Esophagus squamous epithelium (tissue), 5 donors: ENCODE results near the gene SETX. TPM values are rescaled to one million over a fixed set of nuclear protein-coding genes. Genes with fewer than 3 reads are reported as not detected.

Source experiments
- DNase-seq: peaks from one replicate; lab custom pipeline; 2025; lab: John Stamatoyannopoulos, UW
- H3K27ac ChIP-seq, 4 donors: fragments of 200-600 bp; sonication (generic); one replicate each; pipeline ENCODE4 v1.5.1; 2016 to 2019; ENCODE audit warnings: mild to moderate bottlenecking in 1 of 4
- H3K27me3 ChIP-seq, 4 donors: fragments of 200-600 bp; sonication (generic); 1 replicate in 3 of 4; 2 replicates in 1 of 4; pipeline versions ENCODE4 v1.5.1 to v1.6.0; 2017 to 2021; ENCODE audit warnings: antibody characterized with exemption in 1 of 4
- H3K36me3 ChIP-seq, 3 donors: fragments of 200-600 bp; sonication (generic); one replicate each; pipeline ENCODE4 v1.5.1; 2016 to 2019
- H3K4me1 ChIP-seq, 3 donors: fragments of 200-600 bp; sonication (generic); one replicate each; pipeline ENCODE4 v1.5.1; 2017 to 2019
- H3K4me3 ChIP-seq, 4 donors: fragments of 200-600 bp; sonication (generic); 1 replicate in 3 of 4; 2 replicates in 1 of 4; pipeline ENCODE4 v1.5.1; 2016 to 2019; ENCODE audit warnings: mild to moderate bottlenecking in 2 of 4, moderate library complexity in 1 of 4
- H3K9me3 ChIP-seq, 3 donors: fragments of 200-600 bp; sonication (generic); one replicate each; pipeline ENCODE4 v1.5.1; 2016 to 2019
- POLR2A ChIP-seq, 4 donors: fragments of 450-650 bp; IDR thresholded peaks; one replicate each; pipeline ENCODE4 v1.6.1; 2017; ENCODE audit warnings: antibody characterized with exemption in 4 of 4, mild to moderate bottlenecking in 4 of 4, moderate library complexity in 3 of 4
- WGBS, 2 donors: methylation state at CpG; one replicate each; pipeline ENCODE4 v1.1.5; 2018; 5-methylcytosine and 5-hydroxymethylcytosine counted together
- intact Hi-C: fragments of 100-400 bp; cut with DNase I; formaldehyde crosslinking; loops from one replicate; pipeline ENCODE4 v1.15.0; 2022
- total RNA-seq, 4 donors: library from RNA; depleted of rRNA; stranded (reverse); fragments of >200 nt; gene quantifications; one replicate each; pipeline ENCODE4 v1.1.0, GENCODE V29; 2016
- TF ChIP-seq, protein P1 (sequence below), 6 experiments: fragments of 450-650 bp in 4 of 6; fragments of 200-600 bp in 2 of 6; sonication (generic) in 2 of 6; IDR thresholded peaks; one replicate each; pipeline ENCODE4 v1.5.1; 2016 to 2019; ENCODE audit warnings: antibody characterized with exemption in 6 of 6, mild to moderate bottlenecking in 4 of 6, moderate library complexity in 4 of 6
- donor health status: DM: yes; HTN: yes; CAD: no.

SETX gene
- total RNA-seq, 4 donors from 2014 or later = 22.4 to 56.3 (median 33.0) TPM

DNA sequence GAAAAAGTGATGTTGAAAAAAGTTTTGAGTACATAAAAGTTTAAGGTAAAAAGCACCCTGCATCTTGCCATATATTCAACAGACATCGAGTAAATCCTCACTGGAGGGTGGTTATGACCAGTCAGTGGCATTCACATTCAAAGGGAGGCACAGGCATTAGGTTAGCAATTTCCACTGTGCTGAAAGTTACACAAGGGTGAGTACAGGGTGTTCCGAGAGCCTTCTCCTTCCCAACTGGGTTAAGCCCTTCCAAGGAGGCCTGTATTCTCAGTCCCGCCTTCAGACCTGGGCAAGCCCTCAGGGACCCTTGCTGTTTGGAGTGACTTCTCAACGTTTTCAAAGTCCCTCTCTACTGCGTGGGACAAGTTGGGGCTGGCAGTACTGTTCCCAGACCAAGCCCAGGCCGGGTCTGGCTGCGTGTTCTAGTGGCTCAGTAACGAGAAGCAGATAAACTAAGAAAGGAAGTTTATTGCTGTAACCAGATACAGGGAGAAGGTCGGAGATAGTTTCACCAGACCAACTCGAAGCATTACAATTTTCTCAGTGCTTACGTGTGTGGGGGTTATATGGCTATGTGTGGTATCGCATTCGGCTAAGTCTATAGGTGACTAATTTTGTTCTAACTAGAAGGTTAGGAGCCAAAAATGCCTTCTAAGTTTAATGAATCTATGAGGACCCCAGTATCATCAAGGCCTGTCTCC lies 13.0 kb upstream of the SETX start:
- Histone ChIP-seq H3K27me3 (no peaks in the 10 kb centered on the region), H3K4me3 (no peak overlapping the region), H3K36me3 (no peaks in the 10 kb centered on the region), H3K9me3 (no peaks in the 10 kb centered on the region), H3K27ac (peak overlapping the region in 1 of 4 donors; percentile 2), H3K4me1 (peaks cover 6 to 27% (median 6%) of the 10 kb centered on the region in 3 donors)
- no peak for DNase-seq
- 55 to 65% methylated on average over 7 to 10 of the region's 13 CpGs for WGBS, 2 donors
- TF ChIP-seq POLR2A (IDR thresholded peaks at IDR 0.05) = no peak
- TF ChIP-seq, protein P1, sequence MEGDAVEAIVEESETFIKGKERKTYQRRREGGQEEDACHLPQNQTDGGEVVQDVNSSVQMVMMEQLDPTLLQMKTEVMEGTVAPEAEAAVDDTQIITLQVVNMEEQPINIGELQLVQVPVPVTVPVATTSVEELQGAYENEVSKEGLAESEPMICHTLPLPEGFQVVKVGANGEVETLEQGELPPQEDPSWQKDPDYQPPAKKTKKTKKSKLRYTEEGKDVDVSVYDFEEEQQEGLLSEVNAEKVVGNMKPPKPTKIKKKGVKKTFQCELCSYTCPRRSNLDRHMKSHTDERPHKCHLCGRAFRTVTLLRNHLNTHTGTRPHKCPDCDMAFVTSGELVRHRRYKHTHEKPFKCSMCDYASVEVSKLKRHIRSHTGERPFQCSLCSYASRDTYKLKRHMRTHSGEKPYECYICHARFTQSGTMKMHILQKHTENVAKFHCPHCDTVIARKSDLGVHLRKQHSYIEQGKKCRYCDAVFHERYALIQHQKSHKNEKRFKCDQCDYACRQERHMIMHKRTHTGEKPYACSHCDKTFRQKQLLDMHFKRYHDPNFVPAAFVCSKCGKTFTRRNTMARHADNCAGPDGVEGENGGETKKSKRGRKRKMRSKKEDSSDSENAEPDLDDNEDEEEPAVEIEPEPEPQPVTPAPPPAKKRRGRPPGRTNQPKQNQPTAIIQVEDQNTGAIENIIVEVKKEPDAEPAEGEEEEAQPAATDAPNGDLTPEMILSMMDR (IDR thresholded peaks at IDR 0.05) = no peak
- intact Hi-C loops = no loop called here

DNA sequence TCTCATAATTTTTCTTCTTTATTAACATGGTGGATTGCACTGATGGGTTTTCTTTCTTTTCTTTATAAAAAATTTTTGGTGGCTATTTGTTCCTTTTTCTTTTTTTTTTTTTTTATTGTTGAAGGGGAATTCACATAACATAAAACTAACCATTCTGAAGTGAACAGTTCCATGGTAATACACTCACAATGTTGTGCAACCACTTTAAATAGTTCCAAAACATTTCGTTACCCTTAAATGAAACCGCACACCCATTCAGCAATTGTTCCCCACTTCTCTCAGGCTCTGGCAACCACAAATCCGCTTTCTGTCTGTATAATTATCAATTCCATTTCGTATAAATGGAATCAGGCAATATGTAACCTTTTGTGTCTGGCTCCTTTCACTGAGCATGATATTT lies 11.7 kb upstream of the SETX start:
- Histone ChIP-seq H3K27ac (no peak overlapping the region), H3K36me3 (no peaks in the 10 kb centered on the region), H3K4me1 (peaks cover 4 to 19% (median 6%) of the 10 kb centered on the region in 3 donors), H3K27me3 (no peaks in the 10 kb centered on the region), H3K9me3 (no peaks in the 10 kb centered on the region), H3K4me3 (no peak overlapping the region)
- DNase-seq = no peak
- TF ChIP-seq, protein P1 (IDR thresholded peaks at IDR 0.05) = no peak
- TF ChIP-seq POLR2A (IDR thresholded peaks at IDR 0.05) = no peak
- intact Hi-C loops = no loop called here
- WGBS, 2 donors = 80 to 95% methylated on average over 4 of the region's 4 CpGs

DNA sequence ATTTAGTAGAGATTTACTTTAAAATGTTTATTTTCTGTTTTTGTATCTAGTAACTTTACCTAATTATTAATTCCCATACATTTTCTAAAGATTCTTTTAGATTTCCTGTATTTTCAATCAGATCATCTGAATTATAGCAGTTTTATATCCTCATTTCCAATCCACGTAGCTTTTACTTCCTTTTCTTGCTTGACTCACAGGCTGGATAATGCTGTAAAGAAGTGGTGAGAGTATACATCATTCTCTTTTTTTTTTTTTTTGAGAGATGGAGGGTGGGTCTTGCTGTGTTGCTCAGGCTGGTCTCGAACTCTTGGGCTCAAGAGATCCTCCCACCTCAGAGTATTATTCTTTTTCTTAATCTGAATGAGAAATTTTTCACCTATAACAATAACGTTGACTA lies 11.2 kb upstream of the SETX start:
- no peak for DNase-seq
- no peaks in the 10 kb centered on the region for H3K36me3 ChIP-seq
- no peak overlapping the region for H3K4me3 ChIP-seq
- no peak overlapping the region for H3K27ac ChIP-seq
- H3K9me3 ChIP-seq = no peaks in the 10 kb centered on the region
- WGBS, 2 donors = 61 to 72% methylated on average over 3 of the region's 3 CpGs
- intact Hi-C loops = no loop called here
- H3K4me1 ChIP-seq = peaks cover 4 to 19% (median 6%) of the 10 kb centered on the region in 3 donors
- TF ChIP-seq POLR2A (IDR thresholded peaks at IDR 0.05) = no peak
- TF ChIP-seq, protein P1 (IDR thresholded peaks at IDR 0.05) = no peak
- no peaks in the 10 kb centered on the region for H3K27me3 ChIP-seq

DNA sequence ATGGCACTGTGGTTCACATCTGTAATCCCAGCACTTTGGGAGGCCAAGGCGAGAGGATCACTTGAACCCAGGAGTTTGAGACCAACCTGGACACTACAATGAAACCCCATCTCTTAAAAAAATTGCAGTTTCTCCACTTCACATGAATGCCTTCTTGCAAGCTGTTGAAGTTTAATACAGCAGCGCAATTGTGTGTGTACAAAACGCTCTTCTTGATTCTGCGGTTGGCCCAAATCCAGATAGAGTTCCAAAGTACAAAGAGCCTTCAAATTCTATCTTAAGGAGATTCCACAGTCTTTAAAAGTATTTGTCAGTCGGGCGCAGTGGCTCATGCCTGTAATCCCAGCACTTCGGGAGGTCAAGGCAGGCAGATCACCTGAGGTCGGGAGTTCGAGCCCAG lies 9.3 kb upstream of the SETX start:
- no peak for DNase-seq
- intact Hi-C loops = no loop called here
- H3K36me3 ChIP-seq = no peaks in the 10 kb centered on the region
- no peaks in the 10 kb centered on the region for H3K9me3 ChIP-seq
- H3K27me3 ChIP-seq = no peaks in the 10 kb centered on the region
- no peak overlapping the region for H3K4me3 ChIP-seq
- H3K4me1 ChIP-seq = peaks cover 4 to 24% (median 6%) of the 10 kb centered on the region in 3 donors
- 80 to 100% methylated on average over 3 to 9 of the region's 9 CpGs for WGBS, 2 donors
- TF ChIP-seq, protein P1 (IDR thresholded peaks at IDR 0.05) = no peak
- TF ChIP-seq POLR2A (IDR thresholded peaks at IDR 0.05) = no peak
- no peak overlapping the region for H3K27ac ChIP-seq

DNA sequence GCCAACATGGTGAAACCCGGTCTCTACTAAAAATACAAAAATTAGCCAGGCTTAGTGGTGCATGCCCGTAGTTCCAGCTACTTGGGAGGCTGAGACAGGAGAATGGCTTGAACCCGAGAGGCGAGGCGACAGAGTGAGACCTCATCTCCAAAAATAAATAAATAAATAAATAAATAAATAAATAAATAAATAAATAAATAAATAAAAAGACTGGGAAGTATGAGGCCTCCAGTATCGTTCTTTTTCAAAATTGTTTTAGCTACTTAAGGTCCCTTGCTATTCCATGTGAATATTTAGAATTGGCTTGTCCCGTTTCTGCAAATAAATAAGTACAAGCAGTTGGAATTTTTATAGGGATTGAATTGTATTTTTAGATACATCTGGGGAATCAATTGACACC lies 3.0 kb upstream of the SETX start:
- Histone ChIP-seq H3K36me3 (peaks cover 0 to 8% (median 3%) of the 10 kb centered on the region in 3 donors), H3K4me3 (no peak overlapping the region), H3K9me3 (no peaks in the 10 kb centered on the region), H3K27me3 (no peaks in the 10 kb centered on the region), H3K4me1 (peaks cover 13 to 43% (median 13%) of the 10 kb centered on the region in 3 donors), H3K27ac (peak overlapping the region in 1 of 4 donors; percentile 75)
- intact Hi-C loops = no loop called here
- TF ChIP-seq, protein P1 (IDR thresholded peaks at IDR 0.05) = no peak
- no peak for TF ChIP-seq POLR2A (IDR thresholded peaks at IDR 0.05)
- 87 to 88% methylated on average over 7 of the region's 7 CpGs for whole genome bisulfite sequencing, 2 donors
- DNase-seq = no peak
